Vagina (tissue), 2 donors: ENCODE results near the gene ISLR. TPM values are rescaled to one million over a fixed set of nuclear protein-coding genes. Genes with fewer than 3 reads are reported as not detected.

Source experiments
- DNase-seq, 2 donors: peaks; one replicate each; pipeline ENCODE4 v3.0.0-alpha.2; 2017; ENCODE audit errors: extremely low spot score in 2 of 2
- H3K27ac ChIP-seq: fragments of 200-600 bp; sonication (generic); one replicate; pipeline ENCODE4 v1.5.1; 2019
- H3K27me3 ChIP-seq: fragments of 200-600 bp; sonication (generic); one replicate; pipeline ENCODE4 v1.5.1; 2019
- H3K36me3 ChIP-seq, 2 donors: fragments of 200-600 bp; sonication (generic); one replicate each; pipeline ENCODE4 v1.5.1; 2017 to 2019
- H3K4me1 ChIP-seq: fragments of 200-600 bp; sonication (generic); one replicate; pipeline ENCODE4 v1.5.1; 2019
- H3K4me3 ChIP-seq, 2 donors: fragments of 200-600 bp; sonication (generic); 1 replicate in 1 of 2; 2 replicates in 1 of 2; pipeline ENCODE4 v1.5.1; 2016 to 2019
- H3K9me3 ChIP-seq: fragments of 200-600 bp; sonication (generic); one replicate; pipeline ENCODE4 v1.5.1; 2019
- POLR2A ChIP-seq, 2 donors: fragments of 450-650 bp; IDR thresholded peaks; one replicate each; pipeline ENCODE4 v1.6.1; 2017; ENCODE audit warnings: antibody characterized with exemption in 2 of 2, mild to moderate bottlenecking in 2 of 2, moderate library complexity in 2 of 2
- POLR2AphosphoS5 ChIP-seq, 2 donors: sonication (generic); formaldehyde crosslinking; IDR thresholded peaks; one replicate each; pipeline ENCODE4 v1.9.0; 2017; ENCODE audit warnings: antibody characterized with exemption in 2 of 2, mild to moderate bottlenecking in 2 of 2, low read depth in 1 of 2; ENCODE audit not compliant: insufficient read depth in 1 of 2
- intact Hi-C: fragments of 100-400 bp; cut with DNase I; formaldehyde crosslinking; loops from one replicate; pipeline ENCODE4 v1.15.1; 2023
- total RNA-seq: library from RNA; depleted of rRNA; stranded (reverse); fragments of >200 nt; gene quantifications from one replicate; pipeline ENCODE4 v1.2.3, GENCODE V29; 2016
- TF ChIP-seq, protein P1 (sequence below), 3 experiments: fragments of 450-650 bp in 2 of 3; fragments of 200-600 bp in 1 of 3; sonication (generic) in 1 of 3; IDR thresholded peaks; one replicate each; pipeline ENCODE4 v1.5.1; 2017 to 2019; ENCODE audit warnings: antibody characterized with exemption in 3 of 3, mild to moderate bottlenecking in 2 of 3, moderate library complexity in 2 of 3

ISLR gene
- total RNA-seq, 1 donor from 2014 or later: 208 TPM

DNA sequence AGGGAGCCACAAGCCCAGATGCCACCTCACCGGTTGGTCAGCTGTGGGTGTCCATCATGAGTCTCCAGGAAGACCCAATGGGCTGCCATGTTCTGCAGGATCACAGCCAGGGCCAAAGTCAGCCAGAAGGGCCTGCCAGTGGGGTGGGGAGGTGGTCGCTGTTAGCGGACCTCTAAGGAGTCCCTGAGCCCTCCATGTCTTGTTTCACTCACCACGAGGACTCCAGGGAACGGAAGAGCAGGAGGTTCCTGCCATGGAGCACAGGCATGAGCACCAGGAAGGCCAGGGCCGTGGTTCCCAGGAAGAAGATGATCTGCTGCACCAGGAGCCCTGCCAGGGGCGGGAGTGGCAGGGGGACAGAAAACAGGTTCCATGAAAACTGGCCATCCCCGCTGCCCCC, 8.6 kb downstream of the ISLR start:
- Histone ChIP-seq H3K27me3 (no peaks in the 10 kb centered on the region), H3K4me3 (no peak overlapping the region), H3K9me3 (no peaks in the 10 kb centered on the region), H3K27ac (no peak overlapping the region), H3K4me1 (peaks cover 38% of the 10 kb centered on the region), H3K36me3 (no peaks in the 10 kb centered on the region)
- DNase-seq: no peak
- TF ChIP-seq, protein P1, sequence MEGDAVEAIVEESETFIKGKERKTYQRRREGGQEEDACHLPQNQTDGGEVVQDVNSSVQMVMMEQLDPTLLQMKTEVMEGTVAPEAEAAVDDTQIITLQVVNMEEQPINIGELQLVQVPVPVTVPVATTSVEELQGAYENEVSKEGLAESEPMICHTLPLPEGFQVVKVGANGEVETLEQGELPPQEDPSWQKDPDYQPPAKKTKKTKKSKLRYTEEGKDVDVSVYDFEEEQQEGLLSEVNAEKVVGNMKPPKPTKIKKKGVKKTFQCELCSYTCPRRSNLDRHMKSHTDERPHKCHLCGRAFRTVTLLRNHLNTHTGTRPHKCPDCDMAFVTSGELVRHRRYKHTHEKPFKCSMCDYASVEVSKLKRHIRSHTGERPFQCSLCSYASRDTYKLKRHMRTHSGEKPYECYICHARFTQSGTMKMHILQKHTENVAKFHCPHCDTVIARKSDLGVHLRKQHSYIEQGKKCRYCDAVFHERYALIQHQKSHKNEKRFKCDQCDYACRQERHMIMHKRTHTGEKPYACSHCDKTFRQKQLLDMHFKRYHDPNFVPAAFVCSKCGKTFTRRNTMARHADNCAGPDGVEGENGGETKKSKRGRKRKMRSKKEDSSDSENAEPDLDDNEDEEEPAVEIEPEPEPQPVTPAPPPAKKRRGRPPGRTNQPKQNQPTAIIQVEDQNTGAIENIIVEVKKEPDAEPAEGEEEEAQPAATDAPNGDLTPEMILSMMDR (IDR thresholded peaks at IDR 0.05): no peak
- TF ChIP-seq POLR2AphosphoS5 (IDR thresholded peaks at IDR 0.05; ENCODE audit: insufficient read depth in 1 of 2, low read depth in 1 of 2) (no peak), POLR2A (IDR thresholded peaks at IDR 0.05) (no peak)
- intact Hi-C loops: no loop called here

DNA sequence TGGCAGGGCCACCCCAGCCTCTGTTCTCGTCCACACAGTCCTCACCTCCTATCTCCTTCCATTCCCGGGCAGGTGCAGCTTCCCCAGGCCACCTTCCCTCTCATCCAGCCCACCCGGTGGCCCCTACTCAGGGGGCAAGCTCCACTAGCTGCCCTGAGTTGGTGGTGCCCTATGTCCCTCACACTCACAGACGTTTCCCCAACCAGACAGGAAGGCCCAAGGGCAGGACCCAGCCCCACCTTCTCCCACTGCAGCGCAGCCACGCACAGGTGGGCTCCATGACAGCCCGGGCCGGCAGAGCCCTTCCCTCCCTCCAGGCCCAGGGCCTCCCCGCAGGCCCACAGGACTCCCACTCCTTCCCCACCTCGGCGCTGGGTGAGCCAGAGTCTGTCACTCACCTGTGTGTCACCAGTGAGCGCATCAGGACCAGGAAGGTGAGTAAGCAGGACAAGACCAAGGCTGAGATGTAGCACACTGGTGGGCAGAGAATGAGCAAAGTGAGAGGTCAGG, 11.1 kb downstream of the ISLR start:
- no peaks in the 10 kb centered on the region for H3K27me3 ChIP-seq
- TF ChIP-seq, protein P1 (IDR thresholded peaks at IDR 0.05): no peak
- TF ChIP-seq POLR2A (IDR thresholded peaks at IDR 0.05): no peak
- TF ChIP-seq POLR2AphosphoS5 (IDR thresholded peaks at IDR 0.05; ENCODE audit: insufficient read depth in 1 of 2, low read depth in 1 of 2): no peak
- peaks cover 16% of the 10 kb centered on the region for H3K4me1 ChIP-seq
- no peak overlapping the region for H3K27ac ChIP-seq
- no peak for DNase-seq
- H3K36me3 ChIP-seq: no peaks in the 10 kb centered on the region
- H3K9me3 ChIP-seq: no peaks in the 10 kb centered on the region
- no peak overlapping the region for H3K4me3 ChIP-seq
- intact Hi-C loops: no loop called here

DNA sequence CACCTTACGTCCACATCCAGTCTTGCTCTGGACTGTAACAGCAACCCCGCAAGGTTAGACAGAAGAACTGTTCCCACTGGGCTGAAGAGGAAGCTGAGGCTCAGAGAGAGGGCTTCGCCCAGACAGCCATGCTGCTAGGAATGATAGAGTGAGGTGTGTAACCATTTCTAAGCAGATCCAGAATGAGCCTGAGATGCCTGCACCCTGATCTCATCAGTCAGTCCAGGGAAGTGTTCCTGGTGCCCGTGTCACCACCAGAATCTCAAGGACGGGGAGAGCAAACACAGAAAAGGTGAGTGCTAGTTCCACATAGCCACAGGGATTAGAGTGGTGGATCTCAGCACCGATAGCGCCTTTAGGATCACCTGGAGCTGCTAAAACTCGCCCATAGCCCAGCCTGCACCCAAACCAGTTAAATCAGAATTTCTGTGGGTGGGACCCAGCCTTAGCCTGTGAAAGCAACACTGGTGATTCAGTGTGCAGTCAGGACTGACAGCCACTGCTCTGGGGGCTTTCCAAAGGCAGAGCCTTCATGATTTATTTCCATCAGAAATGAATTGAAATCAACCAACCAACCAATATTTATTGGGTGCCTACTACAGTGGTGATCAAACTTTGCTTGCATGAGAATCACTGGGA, 12.3 kb downstream of the ISLR start:
- DNase-seq: no peak
- no peak for TF ChIP-seq POLR2AphosphoS5 (IDR thresholded peaks at IDR 0.05; ENCODE audit: insufficient read depth in 1 of 2, low read depth in 1 of 2)
- TF ChIP-seq POLR2A (IDR thresholded peaks at IDR 0.05): no peak
- TF ChIP-seq, protein P1 (IDR thresholded peaks at IDR 0.05): no peak
- Histone ChIP-seq H3K9me3 (no peaks in the 10 kb centered on the region), H3K36me3 (no peaks in the 10 kb centered on the region), H3K4me3 (no peak overlapping the region), H3K27me3 (no peaks in the 10 kb centered on the region), H3K4me1 (peaks cover 4% of the 10 kb centered on the region), H3K27ac (no peak overlapping the region)
- intact Hi-C loops: no loop called here

DNA sequence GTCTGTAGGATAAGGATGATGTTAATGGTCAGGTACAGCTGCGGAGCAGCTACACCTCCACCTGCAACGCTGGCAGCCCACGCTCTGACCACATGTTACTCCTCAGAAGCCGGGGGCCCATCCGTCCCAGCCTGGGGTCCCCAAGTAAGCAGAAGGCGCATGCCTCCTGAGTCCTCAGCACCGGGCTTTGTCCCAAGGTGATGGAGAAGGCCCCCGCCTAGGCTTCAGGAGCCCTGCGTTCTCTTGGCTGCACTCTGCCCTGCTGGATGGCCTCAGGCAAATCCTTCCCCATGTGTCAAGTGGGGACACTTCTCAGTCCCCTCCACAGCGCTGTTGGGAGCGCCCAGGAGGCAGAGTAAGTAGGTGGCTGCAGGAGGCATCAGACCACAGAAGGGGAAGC, 14.7 kb downstream of the ISLR start:
- Histone ChIP-seq H3K4me3 (no peak overlapping the region), H3K4me1 (no peaks in the 10 kb centered on the region), H3K27me3 (no peaks in the 10 kb centered on the region), H3K36me3 (no peaks in the 10 kb centered on the region), H3K9me3 (no peaks in the 10 kb centered on the region), H3K27ac (no peak overlapping the region)
- no peak for DNase-seq
- intact Hi-C loops: no loop called here
- TF ChIP-seq POLR2A (IDR thresholded peaks at IDR 0.05) (no peak), POLR2AphosphoS5 (IDR thresholded peaks at IDR 0.05; ENCODE audit: insufficient read depth in 1 of 2, low read depth in 1 of 2) (no peak)
- TF ChIP-seq, protein P1 (IDR thresholded peaks at IDR 0.05): no peak

DNA sequence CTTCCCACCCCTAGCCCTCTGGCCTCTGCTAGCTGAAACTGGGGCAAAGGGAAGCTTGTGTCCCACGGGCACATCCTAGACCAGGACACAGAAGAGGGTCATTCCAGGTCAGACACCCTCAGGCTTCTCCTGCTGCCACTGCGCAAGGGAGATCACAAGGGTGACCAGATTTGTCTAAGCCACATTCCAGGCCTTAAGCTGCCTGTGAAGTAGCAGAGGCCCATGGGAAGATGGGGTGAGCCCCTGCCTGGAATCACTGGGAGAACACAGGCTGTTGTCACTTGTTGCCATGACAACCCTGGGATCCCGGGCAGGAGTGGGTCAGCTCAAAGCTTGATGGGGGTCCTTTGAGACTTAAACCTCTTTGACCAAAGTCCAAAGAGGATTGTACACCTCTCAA, 18.3 kb downstream of the ISLR start:
- Histone ChIP-seq H3K4me1 (peaks cover 12% of the 10 kb centered on the region), H3K27ac (no peak overlapping the region), H3K36me3 (no peaks in the 10 kb centered on the region), H3K9me3 (no peaks in the 10 kb centered on the region), H3K4me3 (no peak overlapping the region), H3K27me3 (no peaks in the 10 kb centered on the region)
- TF ChIP-seq POLR2A (IDR thresholded peaks at IDR 0.05): no peak
- TF ChIP-seq, protein P1 (IDR thresholded peaks at IDR 0.05): no peak
- TF ChIP-seq POLR2AphosphoS5 (IDR thresholded peaks at IDR 0.05; ENCODE audit: insufficient read depth in 1 of 2, low read depth in 1 of 2): no peak
- DNase-seq: no peak
- intact Hi-C loops: no loop called here
